A673 (cell line): Measurements from ENCODE around the gene THAP12. TPM values are rescaled to one million over a fixed set of nuclear protein-coding genes. Genes with fewer than 3 reads are reported as not detected.

Source experiments
- BruUV-seq: library from RNA; stranded (reverse); fragments of 400-500 nt; replicated peaks from 2 replicates; lab custom pipeline; 2021; lab: Mats Ljungman, UMichigan
- CTCF ChIA-PET: fragments of 300-600 bp; sonication (Branson Sonifier 250); formaldehyde crosslinking; loops from one replicate; lab custom pipeline; 2022; ENCODE audit warnings: antibody characterized with exemption; lab: Charles Lee
- POLR2A ChIA-PET: fragments of 300-600 bp; sonication (Branson Sonifier 250); formaldehyde crosslinking; loops from one replicate; lab custom pipeline; 2022; ENCODE audit warnings: antibody characterized with exemption; ENCODE audit not compliant: low non-redundant PET; lab: Charles Lee
- DNase-seq: peaks from one replicate; pipeline ENCODE4 v3.0.0-alpha.2; 2015; ENCODE audit warnings: low spot score
- H3K27ac ChIP-seq: fragments of 200-600 bp; sonication (generic); 2 replicates; pipeline ENCODE4 v1.5.1; 2016; ENCODE audit warnings: mixed run types, low read depth, mild to moderate bottlenecking, mixed read lengths, antibody characterized with exemption, low read length; ENCODE audit not compliant: poor library complexity, severe bottlenecking
- H3K27me3 ChIP-seq: fragments of 200-600 bp; sonication (generic); replicated peaks from 2 replicates; pipeline ENCODE4 v1.6.1; 2017; ENCODE audit warnings: mixed run types, low read depth, mild to moderate bottlenecking, mixed read lengths, antibody characterized with exemption, low read length; ENCODE audit not compliant: insufficient read depth, poor library complexity
- H3K36me3 ChIP-seq: fragments of 200-600 bp; sonication (generic); 2 replicates; pipeline ENCODE4 v1.6.1; 2016; ENCODE audit warnings: mixed run types, mild to moderate bottlenecking, mixed read lengths, antibody characterized with exemption, low read length; ENCODE audit not compliant: insufficient read depth, poor library complexity, severe bottlenecking
- H3K4me1 ChIP-seq: fragments of 200-600 bp; sonication (generic); 2 replicates; pipeline ENCODE4 v1.6.1; 2017; ENCODE audit warnings: mixed run types, mild to moderate bottlenecking, mixed read lengths, antibody characterized with exemption, low read length; ENCODE audit not compliant: insufficient read depth, poor library complexity, severe bottlenecking
- H3K4me3 ChIP-seq: fragments of 200-600 bp; sonication (generic); 2 replicates; pipeline ENCODE4 v1.5.1; 2016; ENCODE audit warnings: low read depth, mixed run types, mild to moderate bottlenecking, mixed read lengths, low read length; ENCODE audit not compliant: poor library complexity, severe bottlenecking
- H3K9me3 ChIP-seq: fragments of 200-600 bp; sonication (generic); 2 replicates; pipeline ENCODE4 v1.6.1; 2016; ENCODE audit warnings: mixed run types, low read depth, mild to moderate bottlenecking, mixed read lengths, antibody characterized with exemption, low read length; ENCODE audit not compliant: poor library complexity, severe bottlenecking
- EZH2 ChIP-seq: fragments of 200-600 bp; sonication (generic); IDR thresholded peaks from 2 replicates; pipeline ENCODE4 v1.6.1; 2017; ENCODE audit warnings: borderline replicate concordance, low read depth, mild to moderate bottlenecking, mixed read lengths, antibody characterized with exemption, low read length; ENCODE audit not compliant: poor library complexity, severe bottlenecking
- intact Hi-C: fragments of 100-400 bp; cut with micrococcal nuclease; formaldehyde crosslinking; loops from one replicate; pipeline ENCODE4 v1.10.0; 2022; ENCODE audit not compliant: unreplicated experiment
- total RNA-seq: library from RNA; stranded (reverse); gene quantifications from 2 replicates; pipeline ENCODE4 v1.2.3, GENCODE V29; 2021
- TF ChIP-seq, protein P1 (sequence below): fragments of 300-800, 200-600 bp; sonication (generic); conservative IDR thresholded peaks from 2 replicates; pipeline ENCODE4 v1.5.1; 2017; ENCODE audit warnings: low read depth, mild to moderate bottlenecking, antibody characterized with exemption, low read length, moderate library complexity, mixed read lengths

THAP12 gene
- total RNA-seq, 1 experiment from 2014 or later, result 53.1 TPM

DNA sequence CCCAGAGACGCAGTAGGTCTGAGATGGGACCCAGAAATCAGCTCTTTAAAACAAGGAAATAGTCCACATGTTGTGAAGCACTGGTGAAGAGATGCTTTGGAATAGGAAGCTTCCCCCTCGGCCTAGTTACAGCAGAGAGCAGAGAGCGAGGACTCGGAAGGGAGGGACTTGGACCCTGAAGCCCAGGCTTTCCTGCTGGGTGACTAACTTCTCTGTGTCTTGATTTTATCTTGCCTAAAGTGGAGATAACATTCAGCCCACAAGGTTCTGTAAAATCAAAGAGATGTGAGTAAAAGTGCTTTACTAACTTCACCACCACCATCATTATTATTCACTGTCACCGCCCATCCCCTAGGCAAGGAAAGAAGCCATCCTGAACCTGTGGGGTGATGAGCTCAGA is 58.4 kb downstream of the THAP12 start:
- H3K4me3 ChIP-seq, result no peak overlapping the region
- POLR2A ChIA-PET, result no interaction called here
- intact Hi-C loops, result loop anchor here (5.0 kb wide), 2 partner anchors 520 to 615 kb away; no protein-coding TSS in a partner anchor
- H3K4me1 ChIP-seq, result no peaks in the 10 kb centered on the region
- no peaks in the 10 kb centered on the region for H3K9me3 ChIP-seq
- no peak for TF ChIP-seq EZH2
- TF ChIP-seq, protein P1, sequence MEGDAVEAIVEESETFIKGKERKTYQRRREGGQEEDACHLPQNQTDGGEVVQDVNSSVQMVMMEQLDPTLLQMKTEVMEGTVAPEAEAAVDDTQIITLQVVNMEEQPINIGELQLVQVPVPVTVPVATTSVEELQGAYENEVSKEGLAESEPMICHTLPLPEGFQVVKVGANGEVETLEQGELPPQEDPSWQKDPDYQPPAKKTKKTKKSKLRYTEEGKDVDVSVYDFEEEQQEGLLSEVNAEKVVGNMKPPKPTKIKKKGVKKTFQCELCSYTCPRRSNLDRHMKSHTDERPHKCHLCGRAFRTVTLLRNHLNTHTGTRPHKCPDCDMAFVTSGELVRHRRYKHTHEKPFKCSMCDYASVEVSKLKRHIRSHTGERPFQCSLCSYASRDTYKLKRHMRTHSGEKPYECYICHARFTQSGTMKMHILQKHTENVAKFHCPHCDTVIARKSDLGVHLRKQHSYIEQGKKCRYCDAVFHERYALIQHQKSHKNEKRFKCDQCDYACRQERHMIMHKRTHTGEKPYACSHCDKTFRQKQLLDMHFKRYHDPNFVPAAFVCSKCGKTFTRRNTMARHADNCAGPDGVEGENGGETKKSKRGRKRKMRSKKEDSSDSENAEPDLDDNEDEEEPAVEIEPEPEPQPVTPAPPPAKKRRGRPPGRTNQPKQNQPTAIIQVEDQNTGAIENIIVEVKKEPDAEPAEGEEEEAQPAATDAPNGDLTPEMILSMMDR, result no peak
- BruUV-seq, result no TSS peak
- H3K27me3 ChIP-seq, result no peaks in the 10 kb centered on the region
- DNase-seq, result no peak
- no peaks in the 10 kb centered on the region for H3K36me3 ChIP-seq
- H3K27ac ChIP-seq, result no peak overlapping the region
- CTCF ChIA-PET, result interaction anchor here (2.2 kb wide), 1 partner anchor 114 kb away, joined by 7 read pairs; no protein-coding TSS in a partner anchor

DNA sequence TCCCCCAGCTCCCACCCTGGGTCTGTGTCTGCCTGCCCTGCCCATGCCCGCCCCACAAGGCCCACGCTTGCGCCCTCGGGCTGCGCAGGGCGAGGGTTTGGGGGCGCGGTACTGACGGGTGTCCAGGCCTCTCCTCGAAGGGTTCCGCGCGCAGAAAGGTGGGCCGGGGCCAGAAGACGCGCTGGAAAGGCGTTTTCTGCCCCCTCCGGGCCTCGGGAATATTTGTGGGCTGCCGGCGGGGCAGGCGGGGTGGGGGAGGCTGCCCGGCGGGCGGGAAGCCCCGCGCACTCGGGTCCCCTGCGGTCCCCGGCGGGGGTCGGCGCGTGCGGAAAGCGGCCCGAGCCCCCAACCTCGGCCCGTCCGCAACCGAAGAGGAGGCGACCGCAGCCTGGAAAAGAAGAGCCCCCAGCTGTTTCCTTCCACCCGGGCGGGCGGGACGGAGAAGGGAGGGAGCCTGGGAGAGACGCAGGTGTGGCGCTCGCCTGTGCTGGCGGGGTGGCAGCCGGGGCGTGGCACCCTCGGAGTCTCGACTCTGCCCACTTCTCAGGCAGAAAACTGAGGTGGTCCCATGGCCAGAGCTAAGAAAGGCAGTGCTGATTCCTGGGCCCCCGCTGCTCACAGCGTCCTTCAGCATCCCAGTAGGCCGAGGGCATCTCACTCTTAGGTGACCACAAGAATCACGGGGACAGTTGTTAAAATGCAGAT is 59.0 kb downstream of the THAP12 start:
- Histone ChIP-seq H3K36me3 (no peaks in the 10 kb centered on the region), H3K27ac (no peak overlapping the region), H3K4me3 (no peak overlapping the region), H3K4me1 (no peaks in the 10 kb centered on the region), H3K9me3 (no peaks in the 10 kb centered on the region), H3K27me3 (no peaks in the 10 kb centered on the region)
- no TSS peak for BruUV-seq
- no peak for TF ChIP-seq EZH2
- TF ChIP-seq, protein P1, result no peak
- intact Hi-C loops, result loop anchor here (5.0 kb wide), 2 partner anchors 520 to 615 kb away; no protein-coding TSS in a partner anchor
- ChIA-PET POLR2A (no interaction called here), CTCF (interaction anchor here (2.2 kb wide), 1 partner anchor 114 kb away, joined by 7 read pairs; no protein-coding TSS in a partner anchor)
- DNase-seq, result no peak

DNA sequence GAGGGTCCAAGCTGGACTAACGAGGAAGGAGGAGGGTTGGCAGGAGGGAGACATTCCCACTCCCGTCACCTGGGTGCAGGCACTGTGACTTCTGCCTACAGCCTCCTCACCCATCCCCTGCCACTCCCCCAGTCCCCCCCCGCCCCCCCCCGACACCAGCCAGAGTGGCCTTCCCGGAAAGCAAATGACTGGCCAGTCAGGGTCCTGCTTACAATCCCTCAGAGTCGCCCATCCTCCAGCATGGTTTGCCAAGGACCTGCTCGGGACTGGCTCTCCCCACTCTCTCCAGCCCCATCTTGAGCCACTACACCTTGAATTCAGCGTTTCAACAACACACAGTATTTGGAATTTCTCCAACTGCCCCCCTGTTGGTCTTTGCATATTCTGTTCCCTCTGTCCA is 59.6 kb downstream of the THAP12 start:
- intact Hi-C loops, result loop anchor here (5.0 kb wide), 2 partner anchors 519 to 614 kb away; no protein-coding TSS in a partner anchor
- Histone ChIP-seq H3K36me3 (no peaks in the 10 kb centered on the region), H3K27me3 (no peaks in the 10 kb centered on the region), H3K4me1 (no peaks in the 10 kb centered on the region), H3K4me3 (no peak overlapping the region), H3K9me3 (no peaks in the 10 kb centered on the region), H3K27ac (no peak overlapping the region)
- POLR2A ChIA-PET, result no interaction called here
- TF ChIP-seq, protein P1, result no peak
- CTCF ChIA-PET, result interaction anchor here (2.2 kb wide), 1 partner anchor 113 kb away, joined by 7 read pairs; no protein-coding TSS in a partner anchor
- no TSS peak for BruUV-seq
- DNase-seq, result no peak
